Stimulated activated CD4-positive, alpha-beta T cell treated with anti-CD3 and anti-CD28 coated beads, TNF-alpha, amount 100 ng/mL, for 4 hours (primary cell): ENCODE measurements around the gene OTUD6A.
A peak's percentile ranks its signal among the peaks of the same experiment; 100 is the strongest.

Experiments
- DNase-seq, 3 experiments: peaks; one replicate each; pipeline ENCODE4 v3.0.0-alpha.2; 2020; ENCODE audit warnings: low read depth in 3 of 3

OTUD6A gene, protein sequence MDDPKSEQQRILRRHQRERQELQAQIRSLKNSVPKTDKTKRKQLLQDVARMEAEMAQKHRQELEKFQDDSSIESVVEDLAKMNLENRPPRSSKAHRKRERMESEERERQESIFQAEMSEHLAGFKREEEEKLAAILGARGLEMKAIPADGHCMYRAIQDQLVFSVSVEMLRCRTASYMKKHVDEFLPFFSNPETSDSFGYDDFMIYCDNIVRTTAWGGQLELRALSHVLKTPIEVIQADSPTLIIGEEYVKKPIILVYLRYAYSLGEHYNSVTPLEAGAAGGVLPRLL

DNA sequence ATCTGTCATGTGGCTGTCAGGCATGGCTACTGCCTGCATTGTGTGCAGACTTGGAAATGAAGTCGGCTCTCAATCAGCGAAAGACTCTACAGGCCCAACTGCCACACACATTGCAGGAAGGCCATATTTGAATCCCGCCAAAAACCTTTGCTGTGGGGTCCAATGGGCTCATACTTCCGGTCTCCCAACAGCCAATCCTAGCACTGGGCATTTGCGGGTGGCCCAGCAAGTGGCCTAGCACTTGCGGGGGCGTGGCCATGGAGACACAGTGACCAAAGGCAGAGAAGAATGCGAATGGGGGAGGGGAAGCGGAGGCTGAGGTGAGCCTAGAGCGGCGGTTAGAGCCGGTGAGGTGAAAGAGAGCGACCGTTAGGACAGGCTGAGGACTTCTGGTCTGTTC is at the start of gene OTUD6A:
Gene OTUD6A (plus strand): TSS at position 382 of the 400 bp plus-strand sequence. CDS start 68 bp downstream, outside the sequence.
- DNase-seq, result no peak

DNA sequence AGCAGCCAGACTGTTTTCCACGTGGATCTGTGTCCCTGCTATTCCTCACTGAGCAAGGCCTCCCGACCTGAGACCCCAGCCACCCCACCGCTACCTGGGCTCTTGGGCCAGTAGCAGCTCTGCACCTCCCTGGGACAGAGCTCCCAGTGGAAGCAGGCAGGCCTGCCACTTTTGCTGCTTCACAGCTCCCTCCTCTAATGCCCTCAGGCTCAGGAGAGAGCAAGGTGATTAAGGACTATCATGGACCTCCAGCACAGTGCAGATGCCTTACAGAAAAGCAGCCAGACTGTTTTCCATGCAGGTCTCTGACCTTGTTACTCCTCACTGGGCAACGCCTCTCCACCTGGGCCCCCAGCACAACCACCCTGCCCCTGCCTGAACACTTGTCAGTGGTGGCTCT is 49.5 kb upstream of the OTUD6A start:
- DNase-seq, result no peak

DNA sequence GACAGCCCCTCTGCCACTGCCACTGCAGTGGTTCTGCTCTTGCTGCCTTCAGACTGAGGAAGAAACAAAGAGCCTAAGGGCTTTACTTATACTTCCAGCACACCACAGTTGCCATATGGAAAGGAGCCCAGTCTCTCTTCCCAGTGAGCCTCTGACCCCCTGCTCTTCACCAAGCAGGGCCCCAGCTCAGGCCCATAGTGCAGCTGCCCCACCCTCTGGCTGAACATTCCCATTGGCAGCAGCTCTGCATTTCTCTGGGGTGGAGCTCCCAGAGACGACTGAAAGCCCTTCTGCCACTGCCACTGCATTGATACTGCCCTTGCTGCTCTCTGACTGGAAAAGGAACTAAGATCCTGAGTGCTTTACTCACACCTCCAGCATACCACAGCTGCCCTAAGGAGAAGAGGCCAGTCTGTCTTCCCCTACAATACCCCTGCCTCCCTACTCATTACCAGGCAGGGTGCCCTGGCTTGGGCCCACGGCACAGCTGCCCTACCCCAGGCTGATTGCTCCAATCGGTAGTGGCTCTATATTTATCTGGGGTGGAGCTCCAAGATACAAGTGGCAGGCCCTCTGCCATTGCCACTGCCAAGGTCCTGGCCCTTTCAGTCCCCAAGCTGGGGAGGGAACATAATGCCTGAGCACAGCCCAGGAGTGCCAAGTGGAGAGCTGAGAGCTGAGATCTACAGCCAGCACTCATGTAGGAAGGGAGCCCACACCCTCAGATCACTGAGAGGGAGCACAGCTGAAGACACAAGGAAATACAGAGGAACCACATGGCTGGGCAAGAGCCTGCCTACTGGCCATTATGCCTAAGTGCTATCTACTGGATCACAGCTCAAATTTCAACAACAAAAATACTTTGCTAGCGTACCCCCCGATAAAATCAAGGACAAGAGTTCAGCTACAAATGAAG is 48.5 kb upstream of the OTUD6A start:
- DNase-seq, result no peak

DNA sequence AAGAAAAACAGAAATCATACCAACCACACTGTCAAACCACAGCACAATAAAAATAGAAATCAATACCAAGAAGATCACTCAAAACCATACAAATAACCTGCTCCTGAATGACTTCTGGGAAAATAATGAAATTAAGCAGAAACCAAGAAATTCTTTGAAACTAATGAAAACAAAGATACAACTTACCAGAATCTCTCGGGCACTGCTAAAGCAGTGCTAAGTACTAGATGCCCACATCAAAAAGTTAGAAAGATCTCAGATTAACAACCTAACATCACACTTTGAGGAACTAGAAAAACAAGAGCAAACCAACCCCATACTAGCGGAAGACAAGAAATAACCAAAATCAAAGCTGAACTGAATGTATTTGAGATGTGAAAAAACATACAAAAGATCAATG is 45.7 kb upstream of the OTUD6A start:
- DNase-seq, result no peak

DNA sequence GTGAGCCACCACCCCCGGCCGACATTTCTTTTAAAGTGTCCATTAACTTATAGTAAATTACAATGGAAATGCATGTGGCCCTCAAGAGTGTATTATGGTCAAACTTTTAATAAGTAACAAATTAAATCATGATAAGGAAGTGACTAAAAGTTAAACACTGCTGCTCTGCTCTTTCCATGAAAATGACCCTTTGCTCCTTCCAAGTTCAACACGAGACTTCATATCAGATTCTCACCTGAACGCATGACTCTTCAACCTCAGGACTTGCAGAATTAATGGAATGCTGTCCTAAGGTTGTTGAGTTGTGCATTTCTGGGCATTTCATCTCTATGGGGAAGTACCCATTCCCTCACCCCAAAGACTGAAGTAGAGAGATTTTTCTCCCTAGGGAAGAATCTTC is 39.6 kb upstream of the OTUD6A start:
- no peak for DNase-seq

DNA sequence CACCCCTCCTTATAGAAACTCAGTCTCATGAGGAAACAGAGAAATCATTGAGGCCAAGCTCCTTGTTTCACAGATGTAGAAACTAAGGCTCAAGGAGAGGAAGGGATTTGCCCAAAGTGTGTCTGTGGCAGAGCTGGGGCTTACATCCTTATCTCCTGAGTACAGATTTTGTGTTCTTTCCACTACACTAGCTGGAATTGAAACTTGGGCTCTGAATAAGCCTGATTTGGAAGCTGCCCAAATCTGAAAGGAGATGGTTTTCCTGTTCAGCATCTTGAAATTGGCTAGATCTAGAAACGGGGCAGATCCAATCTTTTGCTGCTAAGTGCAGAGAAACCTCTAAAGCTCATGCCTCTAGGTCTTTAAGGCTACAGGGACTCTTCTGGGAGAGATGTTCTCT is 36.8 kb upstream of the OTUD6A start:
- no peak for DNase-seq

DNA sequence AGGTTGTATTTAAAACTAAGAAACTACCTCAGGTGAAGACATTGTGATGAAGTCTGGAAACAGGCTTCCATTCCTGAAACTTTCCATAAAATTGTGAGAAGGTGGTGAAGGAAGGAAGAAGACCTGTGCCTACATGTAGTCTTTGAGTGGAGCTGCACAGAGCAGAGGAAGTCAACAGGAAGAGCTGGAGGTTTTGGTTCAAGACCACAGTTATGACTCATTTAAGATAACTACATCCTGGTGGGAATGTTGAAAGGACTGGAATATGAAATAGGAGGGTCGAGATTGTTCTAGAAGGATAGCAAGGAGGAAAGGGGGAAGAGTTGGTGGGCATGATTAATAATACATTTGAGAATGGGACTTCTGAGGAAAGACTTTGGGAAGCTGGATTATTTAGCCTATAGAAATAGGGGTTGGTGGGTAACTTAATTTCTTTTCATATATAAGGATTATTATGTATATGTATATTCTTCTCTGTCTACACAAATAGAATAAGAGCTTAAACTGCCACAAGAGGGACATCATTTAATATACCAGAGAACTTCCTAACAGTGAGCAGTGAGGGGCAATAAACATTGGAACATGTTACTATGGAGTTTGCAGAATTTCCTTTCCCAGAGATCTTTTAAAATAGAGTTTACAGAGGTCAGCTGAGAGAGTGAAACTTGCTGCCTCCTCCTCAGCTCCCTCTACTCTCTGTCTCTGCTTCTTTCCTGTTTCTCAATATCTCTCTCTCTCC is 36.0 kb upstream of the OTUD6A start:
- DNase-seq, result no peak

DNA sequence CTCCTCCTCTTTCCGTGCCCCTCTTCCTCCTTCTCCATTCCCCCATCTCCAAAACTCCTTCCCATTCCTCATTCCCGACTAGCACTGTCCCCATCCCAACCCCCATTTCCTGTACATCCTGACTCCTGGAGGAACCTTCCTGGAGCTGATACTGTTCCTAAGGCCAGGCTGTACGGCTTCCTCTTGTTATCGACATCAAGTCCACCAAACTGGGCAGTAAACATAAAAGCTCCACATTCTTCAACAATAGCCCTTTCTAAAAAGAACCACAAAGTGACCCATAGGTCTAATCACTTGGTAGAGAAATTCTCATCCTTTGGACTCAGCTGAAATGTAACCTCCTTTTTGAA is 35.4 kb upstream of the OTUD6A start:
- no peak for DNase-seq

DNA sequence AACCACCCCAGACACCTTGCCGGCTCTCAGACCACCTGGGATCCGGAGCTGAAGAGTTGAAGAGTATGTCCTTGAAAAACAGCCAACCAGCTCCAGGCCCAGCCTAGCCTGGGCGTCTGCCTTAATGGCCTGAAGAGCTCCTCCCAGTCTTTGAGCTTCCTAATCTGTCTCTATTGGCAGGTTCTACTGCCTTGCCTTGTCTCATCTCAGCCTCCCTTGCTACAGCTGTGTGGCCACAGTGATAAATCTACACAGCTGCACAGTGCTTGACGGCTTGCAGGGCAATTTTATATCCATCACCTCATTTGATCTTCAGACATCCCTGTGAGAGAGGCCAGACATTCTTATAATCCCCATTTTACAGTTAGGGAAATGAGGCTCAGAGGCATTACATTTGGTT is 32.4 kb upstream of the OTUD6A start:
- DNase-seq, result no peak

DNA sequence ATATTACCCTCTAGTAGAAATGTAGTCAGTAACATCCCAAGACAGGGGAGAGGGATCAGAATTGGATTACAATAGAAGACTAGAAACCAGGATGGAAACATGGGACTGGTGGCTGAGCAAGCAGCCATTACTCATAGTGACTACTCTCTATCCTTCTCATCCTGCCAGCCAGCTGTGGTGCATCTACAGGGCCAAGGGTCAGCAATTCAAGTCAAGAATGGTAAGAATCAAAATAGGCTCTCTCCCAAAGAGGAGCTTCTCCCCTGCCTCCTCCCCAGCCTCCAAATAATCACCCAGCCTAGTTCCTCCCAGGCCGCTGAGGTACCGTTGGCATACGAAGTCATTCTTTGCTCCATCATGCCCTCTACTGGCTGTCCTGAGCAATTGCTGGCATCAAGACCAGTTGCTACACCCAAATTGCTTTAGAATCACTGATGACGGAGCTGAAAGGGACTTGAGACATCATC is 31.9 kb upstream of the OTUD6A start:
- DNase-seq, result peak in 1 of 3 experiments; percentile 1

DNA sequence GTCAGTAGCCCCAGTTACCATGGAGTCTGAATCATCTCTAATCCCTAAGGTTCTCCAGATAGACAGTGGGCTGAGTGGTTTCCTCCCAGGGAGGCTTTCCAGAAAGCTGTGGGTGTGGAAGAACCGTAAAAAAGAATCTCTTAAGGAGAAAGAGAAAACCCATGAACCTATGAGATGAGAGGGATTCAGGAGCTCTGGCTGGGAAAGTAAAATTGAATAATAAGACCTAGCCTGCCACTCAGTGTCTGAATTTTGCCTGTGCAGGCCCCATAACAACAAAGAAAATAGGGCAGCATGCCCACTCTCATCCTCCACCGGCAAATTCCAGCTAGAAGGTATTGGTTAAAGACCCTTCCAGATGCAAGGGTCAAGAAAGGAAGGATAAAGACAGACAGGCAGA is 29.5 kb upstream of the OTUD6A start:
- DNase-seq, result no peak

DNA sequence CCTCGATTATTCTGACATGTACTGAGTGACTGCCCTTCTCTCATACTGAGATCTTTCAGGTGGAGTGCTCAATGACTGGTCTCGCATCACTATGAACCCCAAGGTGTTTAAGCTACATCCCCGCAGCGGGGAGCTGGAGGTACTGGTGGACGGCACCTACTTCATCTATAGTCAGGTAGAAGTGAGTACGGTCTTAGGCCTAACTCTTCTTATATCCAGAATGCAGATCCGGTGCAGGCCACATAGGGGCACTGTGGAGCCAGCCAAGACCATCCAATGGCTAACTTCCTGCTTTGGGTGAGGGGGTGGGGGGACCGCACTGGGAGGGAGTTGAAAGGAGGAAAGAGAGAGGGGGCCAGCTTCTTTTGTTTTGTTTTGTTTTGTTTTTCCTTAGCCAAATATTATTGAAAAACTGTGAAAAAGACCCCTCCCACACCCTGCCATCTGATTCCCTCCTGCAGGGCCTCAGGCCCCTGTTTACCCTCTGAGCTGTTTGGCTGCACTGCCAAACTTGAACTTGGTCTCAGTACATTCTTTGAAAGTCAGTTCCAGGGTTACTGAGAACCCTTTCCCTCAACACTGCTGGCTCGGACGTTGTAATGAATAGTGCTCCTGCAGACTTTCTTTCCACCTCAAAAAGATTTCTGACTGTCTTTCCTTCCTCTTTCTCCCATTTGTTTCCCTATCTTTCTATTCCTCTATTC is 28.8 kb upstream of the OTUD6A start:
- DNase-seq, result no peak

DNA sequence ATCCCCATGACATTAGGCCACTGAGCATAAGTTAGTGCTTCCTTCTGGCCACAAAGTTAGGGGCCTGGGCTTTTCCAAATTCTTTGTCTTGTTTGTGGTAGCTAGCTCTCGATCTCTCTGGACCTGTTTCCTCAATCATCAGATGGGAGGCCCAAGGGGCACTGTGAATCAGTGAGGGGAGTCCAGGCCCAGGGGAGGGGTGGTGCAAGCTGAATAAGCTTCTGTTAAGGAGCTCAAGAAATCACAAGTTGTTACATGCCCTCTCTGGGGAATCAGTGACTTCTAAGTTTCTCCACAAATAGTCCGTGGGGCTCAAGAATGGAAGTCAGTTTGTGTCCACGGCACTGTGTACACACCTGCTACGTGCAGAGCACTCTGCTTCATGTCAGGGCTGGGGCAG is 27.6 kb upstream of the OTUD6A start:
- DNase-seq, result no peak

DNA sequence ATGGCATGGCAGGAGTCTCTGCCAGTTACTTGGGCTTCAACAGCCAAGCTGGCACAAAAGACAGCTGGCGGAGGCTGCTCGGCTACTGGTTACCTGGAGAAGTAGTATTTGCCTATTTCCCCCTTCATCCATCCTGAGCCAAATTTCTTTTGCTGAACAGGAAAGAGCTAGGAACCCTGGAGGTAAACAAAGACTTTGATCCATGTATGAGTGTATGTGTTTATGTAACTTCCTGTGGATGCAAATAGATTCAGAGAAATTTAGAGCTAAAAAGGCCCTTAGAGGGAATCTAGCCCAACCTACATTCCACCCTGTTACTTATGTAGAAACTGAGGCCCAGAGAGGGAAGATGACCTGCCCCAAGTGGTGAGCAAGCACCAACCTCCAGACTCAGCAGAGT is 23.7 kb upstream of the OTUD6A start:
- no peak for DNase-seq

DNA sequence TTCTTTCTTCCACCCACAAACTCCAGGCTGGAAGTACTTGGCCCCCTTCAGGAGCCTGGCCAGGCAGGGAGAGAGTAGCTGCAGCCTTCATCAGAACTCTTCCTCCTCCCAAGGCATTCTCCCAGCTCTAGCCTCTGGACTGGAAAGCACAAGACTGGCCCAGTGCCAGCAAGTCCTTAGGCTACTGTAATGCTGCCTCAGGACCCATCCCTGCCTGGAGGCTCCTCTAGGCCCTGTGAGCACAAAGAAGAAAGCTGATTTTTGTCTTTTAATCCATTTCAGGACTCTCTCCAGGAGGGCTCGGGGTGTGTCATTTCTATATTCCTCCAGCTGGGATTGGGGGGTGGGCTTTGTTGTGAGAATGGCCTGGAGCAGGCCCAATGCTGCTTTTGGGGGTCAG is 23.3 kb upstream of the OTUD6A start:
- DNase-seq, result no peak

DNA sequence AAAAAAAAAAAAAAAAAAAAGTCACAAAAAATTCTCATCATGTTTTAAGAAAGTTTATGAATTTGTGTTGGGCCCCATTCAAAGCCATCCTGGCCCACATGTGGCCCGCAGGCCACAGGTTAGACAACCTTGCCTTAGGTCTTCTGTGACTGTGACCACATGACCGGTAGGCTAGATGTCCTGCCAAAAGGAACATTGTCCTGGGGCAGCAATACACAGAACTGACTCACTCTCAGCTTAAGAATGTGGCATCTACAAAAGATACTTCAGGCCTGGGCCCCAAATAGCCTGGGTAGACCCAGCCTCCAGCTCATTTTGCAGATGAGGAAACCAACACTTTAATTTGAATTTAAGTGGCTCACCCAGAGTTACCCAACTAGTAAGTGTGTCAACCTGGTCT is 22.5 kb upstream of the OTUD6A start:
- no peak for DNase-seq

DNA sequence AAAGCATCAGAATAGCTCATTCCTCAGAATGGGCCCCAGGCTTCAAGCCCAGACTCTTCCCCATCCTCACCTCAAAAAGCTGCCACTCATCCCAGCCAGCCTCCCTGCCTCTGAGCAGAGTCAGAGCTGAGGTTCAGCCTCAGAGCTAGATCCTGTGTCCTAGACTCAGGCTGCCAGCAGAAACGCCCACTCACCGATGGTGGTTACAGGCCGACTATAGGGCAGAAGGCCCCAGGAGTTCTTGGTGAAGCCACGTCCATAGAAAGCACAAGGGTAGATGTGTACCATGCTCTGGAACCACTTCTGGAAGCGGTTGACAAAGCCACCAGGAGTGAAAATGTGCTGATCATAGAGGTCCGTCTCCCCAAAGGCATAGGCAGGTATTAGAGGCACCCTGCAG is 20.3 kb upstream of the OTUD6A start:
- no peak for DNase-seq

DNA sequence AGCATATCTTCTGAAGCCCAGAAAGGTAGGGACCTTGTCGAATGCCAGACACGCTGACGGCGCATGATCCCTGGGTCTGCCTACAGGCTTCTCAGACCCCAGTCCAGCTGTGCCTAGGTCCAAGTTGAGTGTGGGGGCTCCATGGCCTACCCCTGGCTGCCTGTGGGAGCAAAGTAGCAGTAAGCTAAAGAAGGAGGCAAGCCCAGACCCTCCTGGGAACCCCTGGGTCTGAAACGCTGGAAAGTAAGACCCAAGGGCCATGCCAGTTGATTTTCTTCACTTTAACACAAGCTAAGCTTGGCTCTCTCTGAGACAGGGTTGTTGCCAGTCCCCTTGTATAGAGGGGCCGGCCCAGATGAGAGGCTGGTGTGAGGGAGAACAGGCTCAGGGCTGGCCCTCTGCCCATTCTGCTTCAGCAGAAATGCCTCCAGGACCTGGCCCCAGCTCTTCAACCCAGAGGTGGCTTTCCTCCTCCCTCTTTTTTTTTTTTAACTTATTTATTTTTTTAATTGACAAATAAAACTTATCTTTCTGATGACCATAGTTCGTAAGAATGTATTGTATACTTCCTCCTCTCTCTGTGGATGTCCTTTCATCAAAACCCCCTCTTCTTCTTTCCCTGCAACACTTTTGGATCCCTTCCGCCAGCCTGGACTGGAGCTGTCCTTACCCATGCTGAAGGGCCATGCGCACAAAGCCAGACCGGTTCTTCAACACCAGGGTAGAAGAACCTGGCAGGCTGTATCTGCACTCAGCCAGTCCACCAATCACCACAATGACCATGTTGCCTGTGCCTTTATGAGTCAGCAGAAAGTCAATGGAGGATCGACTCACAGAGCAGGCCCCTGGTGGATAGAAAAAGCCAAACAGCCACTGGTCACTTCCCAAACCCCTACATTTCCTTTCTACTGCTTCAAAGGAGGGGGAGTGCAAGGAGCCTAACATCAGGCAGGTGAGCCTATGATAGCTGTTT is 19.6 kb upstream of the OTUD6A start:
- DNase-seq, result no peak

DNA sequence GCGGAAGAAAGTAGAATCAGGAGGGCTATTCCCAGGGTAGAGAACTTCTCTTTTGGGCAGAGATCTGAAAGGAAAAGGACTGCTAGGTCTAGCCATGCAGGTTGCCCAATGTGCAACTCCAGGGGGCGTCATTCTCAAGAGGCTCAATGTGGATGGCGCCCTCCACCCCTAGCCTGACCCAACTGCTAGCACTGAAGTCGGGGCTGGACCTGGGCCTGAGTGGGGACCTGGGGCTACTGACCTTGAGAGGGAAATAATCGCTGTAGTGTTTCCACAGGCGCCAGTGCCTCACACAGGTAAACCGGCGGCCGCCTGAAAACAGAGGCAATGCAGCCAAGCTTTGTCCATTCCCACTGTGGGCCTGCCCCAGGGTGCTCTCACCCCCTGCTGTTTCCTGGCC is 18.6 kb upstream of the OTUD6A start:
- DNase-seq, result no peak

DNA sequence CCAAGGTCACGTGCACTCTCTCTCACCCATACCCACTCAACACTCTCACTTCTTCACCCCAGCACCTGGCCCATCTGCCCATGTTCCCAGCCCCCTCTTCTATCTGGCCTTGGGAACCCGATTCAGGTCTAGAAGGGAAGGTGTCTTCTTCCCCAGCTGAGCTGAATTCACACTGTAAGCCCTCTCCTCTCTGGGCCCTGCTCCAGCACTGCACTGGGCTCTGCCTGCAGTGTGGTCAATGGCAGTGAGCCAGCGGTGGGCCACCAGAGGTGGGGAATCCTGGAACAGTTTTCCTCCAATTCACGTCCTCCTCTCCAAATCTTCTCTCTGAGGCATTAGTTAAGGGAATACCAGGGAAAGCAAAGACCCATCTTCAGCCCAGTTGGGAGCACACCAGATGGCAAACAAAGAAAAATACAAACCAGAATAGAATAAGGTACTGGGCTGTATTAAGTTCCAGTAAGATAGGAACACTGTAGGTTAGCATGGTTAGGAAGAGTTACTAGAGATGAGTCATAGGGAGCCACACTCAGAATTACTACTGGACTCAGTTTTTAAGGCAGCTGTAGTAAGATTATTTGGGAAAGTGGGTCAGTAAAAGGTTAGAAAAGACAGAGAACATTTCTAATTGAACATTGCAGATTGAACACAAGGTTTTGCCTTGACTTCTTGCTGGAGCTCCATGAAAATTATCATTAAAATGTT is 17.6 kb upstream of the OTUD6A start:
- no peak for DNase-seq
